ENCODE results near the gene CCDC18.
"Not testable (repeated sequence)": the region's sequence is repeated elsewhere in the genome, so short reads cannot be mapped to it uniquely, and the experiment has no call there.

CCDC18 gene

GRCh38 chr1:93253516-93253915 is 73.0 kb downstream of the CCDC18 start:
- no peaks in the 10 kb centered on the region for H3K9me3 ChIP-seq
- no peak for TF ChIP-seq CTCF (IDR thresholded peaks at IDR 0.05; ENCODE audit: low read depth, low read length)
- H3K27me3 ChIP-seq: no peaks in the 10 kb centered on the region
- no peaks in the 10 kb centered on the region for H3K36me3 ChIP-seq
- DNase-seq: peak; percentile 48
- H3K4me3 ChIP-seq (ENCODE audit: low read depth, low read length): no peak overlapping the region
- no peaks in the 10 kb centered on the region; the same call in 1 of the 2 replicates for H3K4me1 ChIP-seq

- Histone ChIP-seq H3K4me1 (no peaks in the 10 kb centered on the region; the same call in 1 of the 2 replicates), H3K36me3 (no peaks in the 10 kb centered on the region), H3K27me3 (no peaks in the 10 kb centered on the region), H3K4me3 (ENCODE audit: low read depth, low read length) (no peak overlapping the region), H3K9me3 (no peaks in the 10 kb centered on the region)
- TF ChIP-seq CTCF (IDR thresholded peaks at IDR 0.05; ENCODE audit: low read depth, low read length): no peak
- no peak for DNase-seq
These were observed 74.9 kb downstream of the CCDC18 start for GRCh38 chr1:93255222-93256079.

- Histone ChIP-seq H3K4me3 (ENCODE audit: low read depth, low read length) (no peak overlapping the region), H3K27me3 (no peaks in the 10 kb centered on the region), H3K36me3 (no peaks in the 10 kb centered on the region), H3K4me1 (no peaks in the 10 kb centered on the region; the same call in 1 of the 2 replicates), H3K9me3 (no peaks in the 10 kb centered on the region)
- no peak for DNase-seq
- TF ChIP-seq CTCF (IDR thresholded peaks at IDR 0.05; ENCODE audit: low read depth, low read length): no peak
These were observed 75.9 kb downstream of the CCDC18 start for GRCh38 chr1:93256433-93256832.

GRCh38 chr1:93257889-93258288 is 77.4 kb downstream of the CCDC18 start:
- DNase-seq: no peak
- no peak for TF ChIP-seq CTCF (IDR thresholded peaks at IDR 0.05; ENCODE audit: low read depth, low read length)

GRCh38 chr1:93260726-93261125 is 80.2 kb downstream of the CCDC18 start:
- H3K4me3 ChIP-seq (ENCODE audit: low read depth, low read length); DNase-seq; H3K9me3 ChIP-seq; H3K36me3 ChIP-seq; H3K27me3 ChIP-seq; H3K4me1 ChIP-seq: not testable (repeated sequence)

More at GRCh38 chr1:93257889-93258288, 77.4 kb downstream of the CCDC18 start:
- H3K36me3 ChIP-seq: no peaks in the 10 kb centered on the region
- H3K27me3 ChIP-seq: no peaks in the 10 kb centered on the region
- no peak overlapping the region for H3K4me3 ChIP-seq (ENCODE audit: low read depth, low read length)
- H3K9me3 ChIP-seq: no peaks in the 10 kb centered on the region
- H3K4me1 ChIP-seq: no peaks in the 10 kb centered on the region; the same call in 1 of the 2 replicates

- TF ChIP-seq CTCF (IDR thresholded peaks at IDR 0.05; ENCODE audit: low read depth, low read length): no peak
- H3K27me3 ChIP-seq: no peaks in the 10 kb centered on the region
- no peak overlapping the region for H3K4me3 ChIP-seq (ENCODE audit: low read depth, low read length)
- no peak for DNase-seq
- H3K36me3 ChIP-seq: no peaks in the 10 kb centered on the region
- H3K4me1 ChIP-seq: no peaks in the 10 kb centered on the region
- H3K9me3 ChIP-seq: no peaks in the 10 kb centered on the region
These were observed 82.1 kb downstream of the CCDC18 start for GRCh38 chr1:93262645-93263044.

GRCh38 chr1:93268888-93269287 is 88.4 kb downstream of the CCDC18 start:
- DNase-seq; H3K4me1 ChIP-seq; H3K36me3 ChIP-seq; H3K4me3 ChIP-seq (ENCODE audit: low read depth, low read length); H3K27me3 ChIP-seq; H3K9me3 ChIP-seq: not testable (repeated sequence)

DNA sequence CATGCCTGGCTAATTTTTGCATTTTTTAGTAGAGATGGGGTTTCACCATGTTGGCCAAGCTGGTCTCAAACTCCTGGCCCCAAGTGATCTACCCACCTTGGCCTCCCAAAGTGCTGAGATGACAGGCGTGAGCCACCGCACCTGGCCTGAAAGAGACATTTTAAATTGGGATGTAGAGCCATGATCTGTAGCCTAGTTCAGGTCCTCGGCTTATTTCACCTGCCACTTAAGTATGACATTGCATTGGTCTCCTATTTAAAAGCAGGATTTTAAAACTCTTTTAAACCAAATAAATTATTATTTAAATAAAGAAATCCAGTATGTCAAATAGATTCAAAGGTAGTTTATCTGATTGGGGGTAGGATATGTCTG is 94.7 kb downstream of the CCDC18 start:
- H3K27me3 ChIP-seq; H3K36me3 ChIP-seq; H3K9me3 ChIP-seq; H3K4me3 ChIP-seq (ENCODE audit: low read depth, low read length); H3K4me1 ChIP-seq; DNase-seq: not testable (repeated sequence)

All from BE2C (cell line).